ENCODE measurements around the gene LDB2. TPM values are rescaled to one million over a fixed set of nuclear protein-coding genes. Genes with fewer than 3 reads are reported as not detected.

The LDB2 gene
- total and polyA plus RNA-seq, 3 experiments from 2014 or later = not detected

DNA sequence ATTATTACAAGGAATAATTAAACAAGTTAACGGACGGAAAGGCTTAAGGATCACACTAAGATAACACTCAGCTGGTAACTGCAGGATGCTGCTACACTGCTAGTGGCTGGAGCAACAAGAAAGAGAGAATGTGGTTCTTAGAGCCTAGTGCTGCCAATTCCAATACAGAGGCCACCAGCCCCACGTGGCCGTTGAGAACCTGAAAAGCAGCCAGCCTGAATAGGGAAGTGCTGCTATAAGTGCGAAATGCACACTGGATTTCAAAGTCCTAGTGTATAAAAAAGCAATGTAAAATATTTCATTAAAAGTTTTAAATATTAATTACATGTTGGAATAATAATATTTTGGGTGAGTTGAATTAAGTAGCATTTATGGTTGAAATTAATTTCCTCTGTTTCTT is 414.9 kb downstream of the LDB2 start:
- H3K4me1 Mint-ChIP-seq = no peaks in the 10 kb centered on the region
- no peak overlapping the region for H3K27ac ChIP-seq (ENCODE audit: low read depth, low read length)
- no peak overlapping the region for H3K4me3 Mint-ChIP-seq
- H3K27me3 ChIP-seq (ENCODE audit: insufficient read depth, low read length, poor library complexity, severe bottlenecking) = no peaks in the 10 kb centered on the region
- no peak overlapping the region for H3K27ac Mint-ChIP-seq
- peaks cover 0 to 5% (median 0%) of the 10 kb centered on the region in 5 donors for H3K9me3 Mint-ChIP-seq
- CTCF ChIA-PET = interaction anchor here (1.2 kb wide), 1 partner anchor 18 kb away, joined by 3 read pairs; no protein-coding TSS in a partner anchor
- no peak for DNase-seq
- H3K4me3 ChIP-seq (ENCODE audit: low read length) = no peak overlapping the region
- H3K36me3 ChIP-seq (ENCODE audit: insufficient read depth, low read length) = no peaks in the 10 kb centered on the region
- no peaks in the 10 kb centered on the region for H3K4me1 ChIP-seq (ENCODE audit: insufficient read depth, low read length)
- no peaks in the 10 kb centered on the region for H3K9me3 ChIP-seq (ENCODE audit: low read length)
- H3K27me3 Mint-ChIP-seq = peaks cover 0 to 2% of the 10 kb centered on the region in 2 donors
- H3K36me3 Mint-ChIP-seq = no peaks in the 10 kb centered on the region
- POLR2A ChIA-PET = no interaction called here

GRCh38 chr4:16480011-16480410 is 418.4 kb downstream of the LDB2 start:
- ChIA-PET CTCF (no interaction called here), POLR2A (no interaction called here)
- Mint-ChIP-seq H3K4me1 (no peaks in the 10 kb centered on the region), H3K27ac (no peak overlapping the region), H3K9me3 (peaks cover 0 to 2% (median 0%) of the 10 kb centered on the region in 5 donors), H3K36me3 (no peaks in the 10 kb centered on the region), H3K27me3 (peaks cover 0 to 2% of the 10 kb centered on the region in 2 donors), H3K4me3 (no peak overlapping the region)
- no peaks in the 10 kb centered on the region for H3K9me3 ChIP-seq (ENCODE audit: low read length)
- H3K4me3 ChIP-seq (ENCODE audit: low read length) = no peak overlapping the region
- H3K4me1 ChIP-seq (ENCODE audit: insufficient read depth, low read length) = no peaks in the 10 kb centered on the region
- no peaks in the 10 kb centered on the region for H3K36me3 ChIP-seq (ENCODE audit: insufficient read depth, low read length)
- DNase-seq = no peak
- no peak overlapping the region for H3K27ac ChIP-seq (ENCODE audit: low read depth, low read length)
- H3K27me3 ChIP-seq (ENCODE audit: insufficient read depth, low read length, poor library complexity, severe bottlenecking) = no peaks in the 10 kb centered on the region

GRCh38 chr4:16472537-16472936 is 425.9 kb downstream of the LDB2 start:
- POLR2A ChIA-PET = no interaction called here
- Mint-ChIP-seq H3K36me3 (no peaks in the 10 kb centered on the region), H3K27ac (no peak overlapping the region), H3K4me1 (no peaks in the 10 kb centered on the region), H3K4me3 (no peak overlapping the region), H3K9me3 (peaks cover 11 to 36% (median 23%) of the 10 kb centered on the region in 5 donors), H3K27me3 (peaks cover 0 to 4% of the 10 kb centered on the region in 2 donors)
- H3K4me1 ChIP-seq (ENCODE audit: insufficient read depth, low read length) = no peaks in the 10 kb centered on the region
- no peak overlapping the region for H3K27ac ChIP-seq (ENCODE audit: low read depth, low read length)
- no peaks in the 10 kb centered on the region for H3K9me3 ChIP-seq (ENCODE audit: low read length)
- no peak overlapping the region for H3K4me3 ChIP-seq (ENCODE audit: low read length)
- CTCF ChIA-PET = no interaction called here
- H3K27me3 ChIP-seq (ENCODE audit: insufficient read depth, low read length, poor library complexity, severe bottlenecking) = no peaks in the 10 kb centered on the region
- no peak for DNase-seq
- no peaks in the 10 kb centered on the region for H3K36me3 ChIP-seq (ENCODE audit: insufficient read depth, low read length)

DNA sequence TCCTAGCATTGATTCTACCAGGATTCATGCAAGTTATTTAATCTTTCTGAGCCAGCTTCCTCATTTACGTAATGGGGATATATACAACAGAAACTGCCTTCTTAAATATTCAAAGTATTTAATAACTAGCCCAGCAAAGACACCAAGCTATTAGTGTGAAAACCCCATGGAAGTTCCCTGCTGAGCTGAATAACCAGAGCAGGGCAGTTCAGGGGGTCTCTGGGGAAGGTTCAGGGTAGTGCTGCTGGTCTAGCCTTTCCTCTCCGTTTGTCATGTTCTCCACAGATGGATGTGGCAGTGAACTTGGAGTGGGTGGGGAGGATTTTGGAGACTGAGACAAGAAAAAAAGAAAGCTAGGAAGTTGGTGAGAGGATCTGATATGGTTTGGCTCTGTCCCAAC is 431.4 kb downstream of the LDB2 start:
- ChIA-PET CTCF (no interaction called here), POLR2A (no interaction called here)
- Histone ChIP-seq H3K4me1 (ENCODE audit: insufficient read depth, low read length) (no peaks in the 10 kb centered on the region), H3K36me3 (ENCODE audit: insufficient read depth, low read length) (no peaks in the 10 kb centered on the region), H3K4me3 (ENCODE audit: low read length) (no peak overlapping the region), H3K27me3 (ENCODE audit: insufficient read depth, low read length, poor library complexity, severe bottlenecking) (no peaks in the 10 kb centered on the region), H3K27ac (ENCODE audit: low read depth, low read length) (no peak overlapping the region), H3K9me3 (ENCODE audit: low read length) (no peaks in the 10 kb centered on the region)
- no peaks in the 10 kb centered on the region for H3K36me3 Mint-ChIP-seq
- H3K27ac Mint-ChIP-seq = no peak overlapping the region
- peaks cover 4 to 12% (median 10%) of the 10 kb centered on the region in 5 donors for H3K9me3 Mint-ChIP-seq
- DNase-seq = no peak
- peaks cover 0 to 8% of the 10 kb centered on the region in 2 donors for H3K27me3 Mint-ChIP-seq
- no peak overlapping the region for H3K4me3 Mint-ChIP-seq
- no peaks in the 10 kb centered on the region for H3K4me1 Mint-ChIP-seq

GRCh38 chr4:16466581-16466980 is 431.9 kb downstream of the LDB2 start:
- Mint-ChIP-seq H3K27me3 (peaks cover 0 to 8% of the 10 kb centered on the region in 2 donors), H3K27ac (no peak overlapping the region), H3K4me1 (no peaks in the 10 kb centered on the region), H3K4me3 (no peak overlapping the region), H3K9me3 (peaks cover 4 to 7% (median 5%) of the 10 kb centered on the region in 5 donors), H3K36me3 (no peaks in the 10 kb centered on the region)
- ChIA-PET POLR2A (no interaction called here), CTCF (no interaction called here)
- Histone ChIP-seq H3K4me3 (ENCODE audit: low read length) (no peak overlapping the region), H3K36me3 (ENCODE audit: insufficient read depth, low read length) (no peaks in the 10 kb centered on the region), H3K9me3 (ENCODE audit: low read length) (no peaks in the 10 kb centered on the region), H3K27ac (ENCODE audit: low read depth, low read length) (no peak overlapping the region), H3K27me3 (ENCODE audit: insufficient read depth, low read length, poor library complexity, severe bottlenecking) (no peaks in the 10 kb centered on the region), H3K4me1 (ENCODE audit: insufficient read depth, low read length) (no peaks in the 10 kb centered on the region)
- DNase-seq = no peak

GRCh38 chr4:16464651-16465050 is 433.8 kb downstream of the LDB2 start:
- Histone ChIP-seq H3K4me3 (ENCODE audit: low read length) (no peak overlapping the region), H3K9me3 (ENCODE audit: low read length) (no peaks in the 10 kb centered on the region), H3K36me3 (ENCODE audit: insufficient read depth, low read length) (no peaks in the 10 kb centered on the region), H3K27me3 (ENCODE audit: insufficient read depth, low read length, poor library complexity, severe bottlenecking) (no peaks in the 10 kb centered on the region), H3K27ac (ENCODE audit: low read depth, low read length) (no peak overlapping the region), H3K4me1 (ENCODE audit: insufficient read depth, low read length) (no peaks in the 10 kb centered on the region)
- ChIA-PET CTCF (no interaction called here), POLR2A (no interaction called here)
- Mint-ChIP-seq H3K4me3 (no peak overlapping the region), H3K27ac (no peak overlapping the region), H3K9me3 (peaks cover 0 to 4% (median 0%) of the 10 kb centered on the region in 5 donors), H3K27me3 (peaks cover 0 to 6% of the 10 kb centered on the region in 2 donors), H3K4me1 (no peaks in the 10 kb centered on the region), H3K36me3 (no peaks in the 10 kb centered on the region)
- no peak for DNase-seq

- DNase-seq = no peak
- Histone ChIP-seq H3K36me3 (ENCODE audit: insufficient read depth, low read length) (no peaks in the 10 kb centered on the region), H3K4me1 (ENCODE audit: insufficient read depth, low read length) (no peaks in the 10 kb centered on the region), H3K4me3 (ENCODE audit: low read length) (no peak overlapping the region), H3K9me3 (ENCODE audit: low read length) (no peaks in the 10 kb centered on the region), H3K27me3 (ENCODE audit: insufficient read depth, low read length, poor library complexity, severe bottlenecking) (no peaks in the 10 kb centered on the region), H3K27ac (ENCODE audit: low read depth, low read length) (no peak overlapping the region)
- ChIA-PET POLR2A (no interaction called here), CTCF (no interaction called here)
- Mint-ChIP-seq H3K36me3 (no peaks in the 10 kb centered on the region), H3K27ac (no peak overlapping the region), H3K9me3 (peaks cover 0 to 3% (median 0%) of the 10 kb centered on the region in 5 donors), H3K27me3 (peaks cover 6 to 7% of the 10 kb centered on the region in 2 donors), H3K4me3 (no peak overlapping the region), H3K4me1 (no peaks in the 10 kb centered on the region)
These were observed 435.8 kb downstream of the LDB2 start for GRCh38 chr4:16462656-16463055.

GRCh38 chr4:16461362-16461761 is 437.1 kb downstream of the LDB2 start:
- Histone ChIP-seq H3K9me3 (ENCODE audit: low read length) (no peaks in the 10 kb centered on the region), H3K4me1 (ENCODE audit: insufficient read depth, low read length) (no peaks in the 10 kb centered on the region), H3K27me3 (ENCODE audit: insufficient read depth, low read length, poor library complexity, severe bottlenecking) (no peaks in the 10 kb centered on the region), H3K27ac (ENCODE audit: low read depth, low read length) (no peak overlapping the region), H3K4me3 (ENCODE audit: low read length) (no peak overlapping the region), H3K36me3 (ENCODE audit: insufficient read depth, low read length) (no peaks in the 10 kb centered on the region)
- ChIA-PET POLR2A (no interaction called here), CTCF (no interaction called here)
- Mint-ChIP-seq H3K36me3 (no peaks in the 10 kb centered on the region), H3K4me1 (no peaks in the 10 kb centered on the region), H3K9me3 (peaks cover 0 to 3% (median 0%) of the 10 kb centered on the region in 5 donors), H3K27ac (no peak overlapping the region), H3K27me3 (peaks cover 3 to 7% of the 10 kb centered on the region in 2 donors), H3K4me3 (no peak overlapping the region)
- DNase-seq = no peak

GRCh38 chr4:16457944-16458343 is 440.5 kb downstream of the LDB2 start:
- no peak overlapping the region for H3K27ac ChIP-seq (ENCODE audit: low read depth, low read length)
- Mint-ChIP-seq H3K9me3 (peaks cover 0 to 6% (median 0%) of the 10 kb centered on the region in 5 donors), H3K27ac (no peak overlapping the region), H3K36me3 (no peaks in the 10 kb centered on the region), H3K27me3 (peaks cover 2 to 7% of the 10 kb centered on the region in 2 donors), H3K4me3 (no peak overlapping the region), H3K4me1 (no peaks in the 10 kb centered on the region)
- no peak overlapping the region for H3K4me3 ChIP-seq (ENCODE audit: low read length)
- no peaks in the 10 kb centered on the region for H3K9me3 ChIP-seq (ENCODE audit: low read length)
- no peaks in the 10 kb centered on the region for H3K27me3 ChIP-seq (ENCODE audit: insufficient read depth, low read length, poor library complexity, severe bottlenecking)
- ChIA-PET CTCF (no interaction called here), POLR2A (no interaction called here)
- no peaks in the 10 kb centered on the region for H3K4me1 ChIP-seq (ENCODE audit: insufficient read depth, low read length)
- DNase-seq = no peak
- no peaks in the 10 kb centered on the region for H3K36me3 ChIP-seq (ENCODE audit: insufficient read depth, low read length)

All from CD8-positive, alpha-beta memory T cell (primary cell).